K562 (cell line): ENCODE measurements around the gene SH3BP2. TPM values are rescaled to one million over a fixed set of nuclear protein-coding genes. Genes with fewer than 3 reads are reported as not detected.

Experiments used
- DMBX1 ChIP-seq: fragments of 250-450 bp; sonication (Bioruptor Pico); IDR thresholded peaks from 2 replicates; pipeline ENCODE4 v1.8.0; 2022; ENCODE audit warnings: inconsistent platforms, mild to moderate bottlenecking, moderate library complexity, borderline replicate concordance
- FOXP1 ChIP-seq: sonication (generic); formaldehyde crosslinking; IDR thresholded peaks from 2 replicates; pipeline ENCODE4 v1.8.0; 2022; ENCODE audit warnings: mild to moderate bottlenecking, missing genetic modification reagents
- GABPB1 ChIP-seq: sonication (generic); formaldehyde crosslinking; IDR thresholded peaks from 2 replicates; pipeline ENCODE4 v1.8.0; 2022; ENCODE audit warnings: mild to moderate bottlenecking, missing genetic modification reagents
- HDAC2 ChIP-seq: fragments of 450-650 bp; IDR thresholded peaks from 2 replicates; pipeline ENCODE4 v1.6.1; 2016; ENCODE audit warnings: mild to moderate bottlenecking
- HNRNPUL1 ChIP-seq: fragments of 200-400 bp; formaldehyde crosslinking; IDR thresholded peaks from 2 replicates; pipeline ENCODE4 v1.6.1; 2017; ENCODE audit warnings: low read length
- POLR2B ChIP-seq: fragments of 450-650 bp; IDR thresholded peaks from 2 replicates; pipeline ENCODE4 v1.6.1; 2018; ENCODE audit warnings: low read depth; ENCODE audit not compliant: partially characterized antibody
- PPARD ChIP-seq: fragments of 250-450 bp; sonication (Bioruptor Pico); IDR thresholded peaks from 2 replicates; pipeline ENCODE4 v1.8.0; 2022; ENCODE audit warnings: inconsistent platforms, mild to moderate bottlenecking, moderate library complexity
- RAD51 ChIP-seq: fragments of 450-650 bp; IDR thresholded peaks from 2 replicates; pipeline ENCODE4 v1.7.1; 2016; ENCODE audit warnings: low read depth, mild to moderate bottlenecking, borderline replicate concordance
- RBBP5 ChIP-seq: fragments of 200-600 bp; sonication (generic); IDR thresholded peaks from 2 replicates; pipeline ENCODE4 v1.6.1; 2012; ENCODE audit warnings: borderline replicate concordance, mild to moderate bottlenecking, low read length, control low read depth, inconsistent platforms; ENCODE audit not compliant: insufficient read depth, poor library complexity, severe bottlenecking
- SAFB2 ChIP-seq: fragments of 200-400 bp; formaldehyde crosslinking; IDR thresholded peaks from 2 replicates; pipeline ENCODE4 v1.6.1; 2018; ENCODE audit warnings: borderline replicate concordance, low read length, low read depth, moderate library complexity; ENCODE audit not compliant: severe bottlenecking
- SREBF2 ChIP-seq: sonication (generic); formaldehyde crosslinking; IDR thresholded peaks from 2 replicates; pipeline ENCODE4 v1.4.0; 2020; ENCODE audit warnings: mild to moderate bottlenecking, missing genetic modification reagents
- TAF15 ChIP-seq: fragments of 200-400 bp; formaldehyde crosslinking; IDR thresholded peaks from 2 replicates; pipeline ENCODE4 v1.6.1; 2017; ENCODE audit warnings: mild to moderate bottlenecking, low read depth, low read length, moderate library complexity
- ZNF445 ChIP-seq: fragments of 250-450 bp; sonication (Bioruptor Pico); IDR thresholded peaks from 2 replicates; pipeline ENCODE4 v1.4.0; 2020; ENCODE audit warnings: low read depth, mild to moderate bottlenecking, moderate library complexity
- ZNF778 ChIP-seq: fragments of 450-650 bp; formaldehyde crosslinking; IDR thresholded peaks from 2 replicates; pipeline ENCODE4 v1.4.0; 2020; ENCODE audit warnings: mild to moderate bottlenecking, moderate library complexity
- polyA plus RNA-seq, 8 experiments: library from polyadenylated mRNA; depleted of rRNA in 4 of 8; stranded (reverse) in 5 of 8; unstranded in 3 of 8; fragments of >200 nt; fragmentation: Nextera tagmentation in 2 of 8; fragmentation: Illumina TruSeq in 1 of 8; extraction: Ambion mirVana in 2 of 8; extraction: Trizol in 1 of 8; gene quantifications; 2 replicates each; pipeline versions ENCODE4 v1.2.1 to v1.2.3, GENCODE V29; 2011 to 2014; ENCODE audit warnings: inconsistent platforms in 1 of 8, missing spikeins in 1 of 8
- total RNA-seq, 7 experiments: library from RNA; depleted of rRNA in 6 of 7; stranded (reverse); fragments of >200 nt in 6 of 7; fragmentation: Illumina TruSeq in 2 of 7; extraction: Trizol in 2 of 7; gene quantifications; 2 replicates each; pipeline versions ENCODE4 v1.2.1 to v1.2.3, GENCODE V29; 2011 to 2021; ENCODE audit warnings: low replicate concordance in 1 of 7
- TF ChIP-seq, protein P1 (sequence below): fragments of 250-450 bp; sonication (Bioruptor Pico); IDR thresholded peaks from 2 replicates; pipeline ENCODE4 v1.8.0; 2021; ENCODE audit warnings: mild to moderate bottlenecking, moderate library complexity
- TF ChIP-seq, protein P2 (sequence below): sonication (generic); formaldehyde crosslinking; IDR thresholded peaks from 2 replicates; pipeline ENCODE4 v1.8.0; 2022; ENCODE audit warnings: missing genetic modification reagents, mild to moderate bottlenecking, moderate library complexity, borderline replicate concordance
- TF ChIP-seq, protein P3 (sequence below): fragments of 250-450 bp; sonication (Bioruptor Pico); IDR thresholded peaks from 2 replicates; pipeline ENCODE4 v1.8.0; 2022; ENCODE audit warnings: inconsistent platforms, mild to moderate bottlenecking, moderate library complexity, borderline replicate concordance
- TF ChIP-seq, protein P4 (sequence below): IDR thresholded peaks from 3 replicates; pipeline ENCODE4 v1.6.1; 2011; ENCODE audit warnings: borderline replicate concordance, mild to moderate bottlenecking, moderate library complexity; ENCODE audit not compliant: insufficient read length; ENCODE audit errors: extremely low read depth

SH3BP2 gene
- total and polyA plus RNA-seq, 9 of the 15 experiments (the other 6 are each of a cell fraction or from before 2014, with no cell fraction given): 0.34 to 16.0 (median 5.1) TPM

DNA sequence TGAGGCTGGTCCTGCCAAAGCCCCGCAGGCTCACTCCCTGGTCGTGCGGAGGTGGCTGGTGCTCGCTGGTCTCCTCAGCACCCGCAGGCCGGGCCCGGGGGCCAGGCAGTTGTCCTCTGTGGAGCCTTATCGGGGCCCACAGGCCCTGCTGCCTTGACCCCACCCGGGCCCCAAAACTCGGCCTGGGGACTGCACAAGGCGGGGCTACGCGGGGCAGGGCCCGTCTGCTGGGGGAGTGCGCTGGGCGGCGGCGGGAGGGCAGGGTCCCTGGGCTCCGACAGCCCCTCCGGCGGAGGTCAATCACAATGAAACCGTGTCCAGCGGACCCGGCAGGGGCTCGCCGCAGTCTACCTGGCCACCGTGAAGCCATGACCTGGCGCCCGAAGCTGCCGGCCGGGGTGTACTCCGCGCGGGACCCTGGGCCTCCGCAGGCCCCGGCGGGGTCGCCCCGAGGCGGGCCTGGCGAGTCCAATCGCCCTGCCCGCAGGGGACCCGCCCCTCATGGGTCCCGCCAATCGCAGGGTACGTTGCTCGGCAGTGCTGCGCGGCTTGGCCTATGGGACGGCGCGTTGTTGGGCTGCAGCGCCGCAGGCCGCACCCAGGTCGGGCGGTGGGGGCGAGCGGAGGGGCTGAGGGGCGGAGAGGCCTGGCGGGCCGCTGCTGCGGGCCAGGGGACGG, 50.5 kb downstream of the SH3BP2 start, which contains the start of gene ADD1 (continued):
- TF ChIP-seq ZNF445: no peak
- no peak for TF ChIP-seq FOXP1 (CRISPR knock-in tag)
- TF ChIP-seq, protein P1, sequence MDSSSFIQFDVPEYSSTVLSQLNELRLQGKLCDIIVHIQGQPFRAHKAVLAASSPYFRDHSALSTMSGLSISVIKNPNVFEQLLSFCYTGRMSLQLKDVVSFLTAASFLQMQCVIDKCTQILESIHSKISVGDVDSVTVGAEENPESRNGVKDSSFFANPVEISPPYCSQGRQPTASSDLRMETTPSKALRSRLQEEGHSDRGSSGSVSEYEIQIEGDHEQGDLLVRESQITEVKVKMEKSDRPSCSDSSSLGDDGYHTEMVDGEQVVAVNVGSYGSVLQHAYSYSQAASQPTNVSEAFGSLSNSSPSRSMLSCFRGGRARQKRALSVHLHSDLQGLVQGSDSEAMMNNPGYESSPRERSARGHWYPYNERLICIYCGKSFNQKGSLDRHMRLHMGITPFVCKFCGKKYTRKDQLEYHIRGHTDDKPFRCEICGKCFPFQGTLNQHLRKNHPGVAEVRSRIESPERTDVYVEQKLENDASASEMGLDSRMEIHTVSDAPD (CRISPR knock-in tag): no peak
- TF ChIP-seq ZNF778: no peak
- TF ChIP-seq, protein P2, sequence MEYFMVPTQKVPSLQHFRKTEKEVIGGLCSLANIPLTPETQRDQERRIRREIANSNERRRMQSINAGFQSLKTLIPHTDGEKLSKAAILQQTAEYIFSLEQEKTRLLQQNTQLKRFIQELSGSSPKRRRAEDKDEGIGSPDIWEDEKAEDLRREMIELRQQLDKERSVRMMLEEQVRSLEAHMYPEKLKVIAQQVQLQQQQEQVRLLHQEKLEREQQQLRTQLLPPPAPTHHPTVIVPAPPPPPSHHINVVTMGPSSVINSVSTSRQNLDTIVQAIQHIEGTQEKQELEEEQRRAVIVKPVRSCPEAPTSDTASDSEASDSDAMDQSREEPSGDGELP (CRISPR knock-in tag): 0 out of 2 replicates have a peak, but pooled peaks have one; percentile 5
- TF ChIP-seq HDAC2: 0 out of 2 replicates have a peak, but pooled peaks have one; percentile 27
- TF ChIP-seq HNRNPUL1: no peak
- TF ChIP-seq TAF15: no peak
- peak; percentile 82 for TF ChIP-seq RBBP5
- TF ChIP-seq, protein P3, sequence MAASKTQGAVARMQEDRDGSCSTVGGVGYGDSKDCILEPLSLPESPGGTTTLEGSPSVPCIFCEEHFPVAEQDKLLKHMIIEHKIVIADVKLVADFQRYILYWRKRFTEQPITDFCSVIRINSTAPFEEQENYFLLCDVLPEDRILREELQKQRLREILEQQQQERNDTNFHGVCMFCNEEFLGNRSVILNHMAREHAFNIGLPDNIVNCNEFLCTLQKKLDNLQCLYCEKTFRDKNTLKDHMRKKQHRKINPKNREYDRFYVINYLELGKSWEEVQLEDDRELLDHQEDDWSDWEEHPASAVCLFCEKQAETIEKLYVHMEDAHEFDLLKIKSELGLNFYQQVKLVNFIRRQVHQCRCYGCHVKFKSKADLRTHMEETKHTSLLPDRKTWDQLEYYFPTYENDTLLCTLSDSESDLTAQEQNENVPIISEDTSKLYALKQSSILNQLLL: no peak
- no peak for TF ChIP-seq PPARD (CRISPR knock-in tag)
- no peak for TF ChIP-seq DMBX1 (CRISPR knock-in tag)
- TF ChIP-seq GABPB1: no peak
- TF ChIP-seq RAD51: no peak
- TF ChIP-seq POLR2B: peak; percentile 74
- TF ChIP-seq SAFB2: no peak
- TF ChIP-seq SREBF2 (CRISPR knock-in tag): no peak
- TF ChIP-seq, protein P4, sequence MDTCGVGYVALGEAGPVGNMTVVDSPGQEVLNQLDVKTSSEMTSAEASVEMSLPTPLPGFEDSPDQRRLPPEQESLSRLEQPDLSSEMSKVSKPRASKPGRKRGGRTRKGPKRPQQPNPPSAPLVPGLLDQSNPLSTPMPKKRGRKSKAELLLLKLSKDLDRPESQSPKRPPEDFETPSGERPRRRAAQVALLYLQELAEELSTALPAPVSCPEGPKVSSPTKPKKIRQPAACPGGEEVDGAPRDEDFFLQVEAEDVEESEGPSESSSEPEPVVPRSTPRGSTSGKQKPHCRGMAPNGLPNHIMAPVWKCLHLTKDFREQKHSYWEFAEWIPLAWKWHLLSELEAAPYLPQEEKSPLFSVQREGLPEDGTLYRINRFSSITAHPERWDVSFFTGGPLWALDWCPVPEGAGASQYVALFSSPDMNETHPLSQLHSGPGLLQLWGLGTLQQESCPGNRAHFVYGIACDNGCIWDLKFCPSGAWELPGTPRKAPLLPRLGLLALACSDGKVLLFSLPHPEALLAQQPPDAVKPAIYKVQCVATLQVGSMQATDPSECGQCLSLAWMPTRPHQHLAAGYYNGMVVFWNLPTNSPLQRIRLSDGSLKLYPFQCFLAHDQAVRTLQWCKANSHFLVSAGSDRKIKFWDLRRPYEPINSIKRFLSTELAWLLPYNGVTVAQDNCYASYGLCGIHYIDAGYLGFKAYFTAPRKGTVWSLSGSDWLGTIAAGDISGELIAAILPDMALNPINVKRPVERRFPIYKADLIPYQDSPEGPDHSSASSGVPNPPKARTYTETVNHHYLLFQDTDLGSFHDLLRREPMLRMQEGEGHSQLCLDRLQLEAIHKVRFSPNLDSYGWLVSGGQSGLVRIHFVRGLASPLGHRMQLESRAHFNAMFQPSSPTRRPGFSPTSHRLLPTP: no peak
